ENCODE results near the gene SLC5A9.

SLC5A9 gene

GRCh38 chr1:48223366-48224240, 1.1 kb downstream of the SLC5A9 start:
- no peaks in the 10 kb centered on the region for H3K9me3 Mint-ChIP-seq
- H3K27ac Mint-ChIP-seq, result no peak overlapping the region
- H3K4me3 Mint-ChIP-seq, result no peak overlapping the region
- no peaks in the 10 kb centered on the region for H3K27me3 Mint-ChIP-seq
- peaks cover 4% of the 10 kb centered on the region for H3K4me1 Mint-ChIP-seq
- no peaks in the 10 kb centered on the region for H3K36me3 Mint-ChIP-seq

GRCh38 chr1:48224791-48225190, 2.3 kb downstream of the SLC5A9 start:
- peaks cover 5% of the 10 kb centered on the region for H3K4me1 Mint-ChIP-seq
- H3K27ac Mint-ChIP-seq, result no peak overlapping the region
- H3K27me3 Mint-ChIP-seq, result no peaks in the 10 kb centered on the region
- no peaks in the 10 kb centered on the region for H3K9me3 Mint-ChIP-seq
- H3K4me3 Mint-ChIP-seq, result no peak overlapping the region
- H3K36me3 Mint-ChIP-seq, result no peaks in the 10 kb centered on the region

GRCh38 chr1:48225579-48225978, 3.1 kb downstream of the SLC5A9 start:
- H3K36me3 Mint-ChIP-seq, result no peaks in the 10 kb centered on the region
- H3K27me3 Mint-ChIP-seq, result no peaks in the 10 kb centered on the region
- peaks cover 5% of the 10 kb centered on the region for H3K4me1 Mint-ChIP-seq
- H3K4me3 Mint-ChIP-seq, result no peak overlapping the region
- H3K27ac Mint-ChIP-seq, result no peak overlapping the region
- no peaks in the 10 kb centered on the region for H3K9me3 Mint-ChIP-seq

- Mint-ChIP-seq H3K27me3 (no peaks in the 10 kb centered on the region), H3K9me3 (no peaks in the 10 kb centered on the region)
Observed at GRCh38 chr1:48227165-48228013, 4.9 kb downstream of the SLC5A9 start.

GRCh38 chr1:48228156-48228555, 5.6 kb downstream of the SLC5A9 start:
- peaks cover 5% of the 10 kb centered on the region for H3K4me1 Mint-ChIP-seq
- peak overlapping the region; percentile 45 for H3K4me3 Mint-ChIP-seq
- no peaks in the 10 kb centered on the region for H3K27me3 Mint-ChIP-seq
- no peaks in the 10 kb centered on the region for H3K9me3 Mint-ChIP-seq
- H3K27ac Mint-ChIP-seq, result no peak overlapping the region
- H3K36me3 Mint-ChIP-seq, result no peaks in the 10 kb centered on the region

More at GRCh38 chr1:48227165-48228013, 4.9 kb downstream of the SLC5A9 start:
- Mint-ChIP-seq H3K27ac (no peak overlapping the region), H3K4me3 (no peak overlapping the region), H3K4me1 (peaks cover 5% of the 10 kb centered on the region), H3K36me3 (no peaks in the 10 kb centered on the region)

GRCh38 chr1:48229317-48229716, 6.8 kb downstream of the SLC5A9 start:
- no peaks in the 10 kb centered on the region for H3K27me3 Mint-ChIP-seq
- no peak overlapping the region for H3K27ac Mint-ChIP-seq
- no peak overlapping the region for H3K4me3 Mint-ChIP-seq
- peaks cover 5% of the 10 kb centered on the region for H3K4me1 Mint-ChIP-seq
- no peaks in the 10 kb centered on the region for H3K36me3 Mint-ChIP-seq
- H3K9me3 Mint-ChIP-seq, result no peaks in the 10 kb centered on the region

- no peaks in the 10 kb centered on the region for H3K27me3 Mint-ChIP-seq
- H3K4me3 Mint-ChIP-seq, result no peak overlapping the region
- no peak overlapping the region for H3K27ac Mint-ChIP-seq
- no peaks in the 10 kb centered on the region for H3K9me3 Mint-ChIP-seq
- no peaks in the 10 kb centered on the region for H3K36me3 Mint-ChIP-seq
- H3K4me1 Mint-ChIP-seq, result peaks cover 5% of the 10 kb centered on the region
Observed at GRCh38 chr1:48230236-48230635, 7.7 kb downstream of the SLC5A9 start.

- H3K36me3 Mint-ChIP-seq, result no peaks in the 10 kb centered on the region
- no peaks in the 10 kb centered on the region for H3K9me3 Mint-ChIP-seq
- no peaks in the 10 kb centered on the region for H3K27me3 Mint-ChIP-seq
- no peak overlapping the region for H3K4me3 Mint-ChIP-seq
- peaks cover 5% of the 10 kb centered on the region for H3K4me1 Mint-ChIP-seq
- H3K27ac Mint-ChIP-seq, result no peak overlapping the region
Observed at GRCh38 chr1:48232722-48233121, 10.2 kb downstream of the SLC5A9 start.

- Mint-ChIP-seq H3K9me3 (no peaks in the 10 kb centered on the region), H3K4me1 (no peaks in the 10 kb centered on the region), H3K4me3 (no peak overlapping the region), H3K27ac (no peak overlapping the region), H3K36me3 (no peaks in the 10 kb centered on the region), H3K27me3 (no peaks in the 10 kb centered on the region)
Observed at GRCh38 chr1:48233666-48234485, 11.4 kb downstream of the SLC5A9 start.

- Mint-ChIP-seq H3K4me1 (no peaks in the 10 kb centered on the region), H3K9me3 (no peaks in the 10 kb centered on the region), H3K27me3 (no peaks in the 10 kb centered on the region), H3K27ac (no peak overlapping the region), H3K4me3 (no peak overlapping the region), H3K36me3 (no peaks in the 10 kb centered on the region)
Observed at GRCh38 chr1:48235652-48236051, 13.1 kb downstream of the SLC5A9 start.

- Mint-ChIP-seq H3K4me1 (no peaks in the 10 kb centered on the region), H3K27ac (no peak overlapping the region)
Observed at GRCh38 chr1:48236716-48237470, 14.4 kb downstream of the SLC5A9 start.

GRCh38 chr1:48242141-48242736, 19.7 kb downstream of the SLC5A9 start:
- H3K27ac Mint-ChIP-seq, result no peak overlapping the region
- no peak overlapping the region for H3K4me3 Mint-ChIP-seq
- H3K4me1 Mint-ChIP-seq, result peaks cover 5% of the 10 kb centered on the region
- H3K27me3 Mint-ChIP-seq, result no peaks in the 10 kb centered on the region
- no peaks in the 10 kb centered on the region for H3K9me3 Mint-ChIP-seq
- H3K36me3 Mint-ChIP-seq, result no peaks in the 10 kb centered on the region

More at GRCh38 chr1:48236716-48237470, 14.4 kb downstream of the SLC5A9 start:
- Mint-ChIP-seq H3K27me3 (no peaks in the 10 kb centered on the region), H3K36me3 (no peaks in the 10 kb centered on the region), H3K4me3 (no peak overlapping the region), H3K9me3 (no peaks in the 10 kb centered on the region)

GRCh38 chr1:48245106-48245505, 22.6 kb downstream of the SLC5A9 start:
- no peak overlapping the region for H3K27ac Mint-ChIP-seq

GRCh38 chr1:48246727-48247126, 24.2 kb downstream of the SLC5A9 start:
- H3K27me3 Mint-ChIP-seq, result peaks cover 2% of the 10 kb centered on the region
- H3K9me3 Mint-ChIP-seq, result no peaks in the 10 kb centered on the region
- peaks cover 5% of the 10 kb centered on the region for H3K4me1 Mint-ChIP-seq
- no peak overlapping the region for H3K4me3 Mint-ChIP-seq
- no peaks in the 10 kb centered on the region for H3K36me3 Mint-ChIP-seq
- H3K27ac Mint-ChIP-seq, result no peak overlapping the region

More at GRCh38 chr1:48245106-48245505, 22.6 kb downstream of the SLC5A9 start:
- Mint-ChIP-seq H3K9me3 (no peaks in the 10 kb centered on the region), H3K4me1 (peaks cover 5% of the 10 kb centered on the region), H3K27me3 (peaks cover 2% of the 10 kb centered on the region), H3K4me3 (no peak overlapping the region), H3K36me3 (no peaks in the 10 kb centered on the region)
